Stimulated activated CD8-positive, alpha-beta memory T cell treated with anti-CD3 and anti-CD28 coated beads, Interleukin-12 subunit alpha, Interleukin-12 subunit beta, amount 100 ng/mL, for 24 hours (primary cell): ENCODE measurements around the gene SSUH2.
"Not testable (repeated sequence)": the region's sequence is repeated elsewhere in the genome, so short reads cannot be mapped to it uniquely, and the experiment has no call there.

Source experiments
- DNase-seq: peaks from one replicate; pipeline ENCODE4 v3.0.0-alpha.2; 2020; ENCODE audit errors: extremely low read depth

SSUH2 gene, protein sequence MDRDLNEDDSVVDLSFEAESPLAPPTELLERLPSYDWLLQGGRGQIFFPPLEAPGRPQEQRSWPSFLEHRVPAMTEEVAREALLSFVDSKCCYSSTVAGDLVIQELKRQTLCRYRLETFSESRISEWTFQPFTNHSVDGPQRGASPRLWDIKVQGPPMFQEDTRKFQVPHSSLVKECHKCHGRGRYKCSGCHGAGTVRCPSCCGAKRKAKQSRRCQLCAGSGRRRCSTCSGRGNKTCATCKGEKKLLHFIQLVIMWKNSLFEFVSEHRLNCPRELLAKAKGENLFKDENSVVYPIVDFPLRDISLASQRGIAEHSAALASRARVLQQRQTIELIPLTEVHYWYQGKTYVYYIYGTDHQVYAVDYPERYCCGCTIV

GRCh38 chr3:8644748-8645390 lies at the start of gene SSUH2:
Gene SSUH2 (minus strand): TSS chr3:8644798. CDS start chr3:8644758, 40 bp downstream.
- no peak for DNase-seq

DNA sequence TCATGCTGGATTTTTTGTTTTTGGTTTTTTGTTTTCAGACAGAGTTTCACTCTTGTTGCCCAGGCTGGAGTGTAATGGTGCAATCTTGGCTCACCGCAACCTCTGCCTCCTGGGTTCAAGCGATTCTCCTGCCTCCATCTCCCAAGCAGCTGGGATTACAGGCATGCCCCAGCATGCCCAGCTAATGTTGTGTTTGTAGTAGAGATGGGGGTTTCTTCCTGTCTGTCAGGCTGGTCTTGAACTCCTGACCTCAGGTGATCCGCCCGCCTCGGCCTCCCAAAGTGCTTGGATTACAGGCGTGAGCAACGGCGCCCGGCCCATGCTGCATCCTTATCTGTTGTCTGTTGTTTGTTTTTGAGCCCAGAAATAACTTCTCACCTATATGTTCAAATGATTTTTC lies 46.7 kb upstream of the SSUH2 start:
- not testable (repeated sequence) for DNase-seq

DNA sequence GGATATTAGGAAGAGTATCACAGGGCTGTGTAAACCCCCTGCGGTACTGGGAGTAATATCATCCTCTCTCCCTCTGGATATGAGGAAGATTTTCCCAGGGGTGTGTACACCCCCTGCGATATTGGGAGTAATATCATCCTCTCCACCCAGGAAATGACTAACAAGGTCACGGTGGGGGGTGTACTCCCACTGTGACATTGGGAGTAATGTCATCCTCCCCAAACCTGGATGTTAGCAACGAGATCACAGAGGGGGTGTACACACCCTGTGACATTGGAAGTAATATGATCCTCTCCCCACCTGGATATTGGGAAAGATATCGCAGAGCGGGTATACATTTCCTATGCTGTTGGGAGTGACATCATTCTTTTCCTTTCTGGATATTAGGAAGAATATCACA lies 40.4 kb upstream of the SSUH2 start:
- DNase-seq: not testable (repeated sequence)

- not testable (repeated sequence) for DNase-seq
Measured at GRCh38 chr3:8682850-8683574, 38.4 kb upstream of the SSUH2 start.

DNA sequence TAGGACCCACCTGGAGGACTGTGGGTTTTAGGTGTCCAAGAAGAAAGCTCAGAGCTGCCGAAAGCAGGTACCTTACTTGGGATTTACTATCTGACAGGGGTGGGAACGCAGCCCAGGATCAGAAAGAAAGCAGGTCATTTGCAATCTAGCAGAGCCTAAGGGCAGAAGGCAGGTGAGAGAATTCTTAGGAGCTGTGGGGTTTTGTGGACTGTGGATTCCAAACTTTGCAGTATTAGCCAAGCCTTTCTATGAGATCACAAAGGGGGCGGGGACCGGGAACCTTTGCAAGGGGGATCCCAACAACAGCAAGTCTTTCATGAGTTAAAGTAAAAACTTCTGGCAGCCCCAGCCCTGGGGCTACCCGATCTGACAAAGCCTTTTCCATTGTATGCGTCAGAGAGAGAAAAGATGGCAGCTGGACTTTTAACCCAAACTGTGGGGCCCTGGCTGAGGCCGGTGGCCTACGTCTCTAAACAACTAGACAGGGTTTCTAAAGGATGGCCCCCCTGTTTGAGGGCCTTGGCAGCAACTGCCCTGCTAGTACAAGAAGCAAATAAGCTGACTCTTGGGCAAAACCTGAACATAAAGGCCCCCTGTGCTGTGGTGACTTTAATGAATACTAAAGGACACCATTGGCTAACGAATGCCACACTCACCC lies 37.4 kb upstream of the SSUH2 start:
- not testable (repeated sequence) for DNase-seq

GRCh38 chr3:8681349-8681748 lies 36.8 kb upstream of the SSUH2 start:
- no peak for DNase-seq

DNA sequence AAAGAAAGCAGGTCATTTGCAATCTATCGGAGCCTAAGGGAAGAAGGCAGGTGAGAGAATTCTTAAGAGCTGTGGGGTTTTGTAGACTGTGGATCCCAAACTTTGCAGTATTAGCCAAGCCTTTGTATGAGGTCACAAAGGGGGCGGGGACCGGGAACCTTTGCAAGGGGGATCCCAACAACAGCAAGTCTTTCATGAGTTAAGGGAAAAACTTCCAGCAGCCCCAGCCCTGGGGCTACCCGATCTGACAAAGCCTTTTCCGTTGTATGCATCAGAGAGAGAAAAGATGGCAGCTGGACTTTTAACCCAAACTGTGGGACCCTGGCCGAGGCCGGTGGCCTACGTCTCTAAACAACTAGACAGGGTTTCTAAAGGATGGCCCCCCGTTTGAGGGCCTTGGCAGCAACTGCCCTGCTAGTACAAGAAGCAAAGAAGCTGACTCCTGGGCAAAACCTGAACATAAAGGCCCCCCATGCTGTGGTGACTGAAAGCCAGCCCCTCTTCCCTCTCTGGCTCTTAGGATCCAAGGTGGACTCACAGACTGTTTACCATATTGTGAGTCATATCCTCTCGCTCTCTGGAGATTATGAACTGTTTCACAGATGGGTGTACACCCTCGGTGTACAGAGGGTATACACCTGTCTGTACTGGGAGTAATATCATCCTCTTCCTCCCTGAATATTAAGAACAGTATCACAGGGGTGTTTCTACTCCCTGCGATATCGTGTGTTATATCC lies 35.4 kb upstream of the SSUH2 start:
- not testable (repeated sequence) for DNase-seq

DNA sequence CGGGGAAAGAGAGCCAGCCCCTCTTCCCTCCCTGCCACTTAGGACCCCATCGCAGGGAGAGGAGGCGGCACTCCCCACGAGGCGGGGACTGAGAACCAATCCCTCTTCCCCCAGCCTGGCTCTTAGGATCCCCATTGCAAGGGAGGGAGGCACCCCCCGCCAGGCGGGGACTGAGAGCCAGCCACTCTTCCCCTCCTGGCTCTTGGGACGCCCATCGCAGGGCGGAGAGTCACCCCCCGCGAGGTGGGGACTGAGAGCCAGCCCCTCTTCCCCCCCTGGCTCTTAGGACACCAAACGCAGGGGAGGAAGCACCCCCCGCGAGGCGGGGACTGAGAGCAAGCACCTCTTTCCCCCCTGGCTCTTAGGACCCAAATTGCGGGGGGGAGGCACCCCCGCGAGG lies 34.2 kb upstream of the SSUH2 start:
- no peak for DNase-seq

- not testable (repeated sequence) for DNase-seq
Measured at GRCh38 chr3:8677258-8677657, 32.7 kb upstream of the SSUH2 start.

DNA sequence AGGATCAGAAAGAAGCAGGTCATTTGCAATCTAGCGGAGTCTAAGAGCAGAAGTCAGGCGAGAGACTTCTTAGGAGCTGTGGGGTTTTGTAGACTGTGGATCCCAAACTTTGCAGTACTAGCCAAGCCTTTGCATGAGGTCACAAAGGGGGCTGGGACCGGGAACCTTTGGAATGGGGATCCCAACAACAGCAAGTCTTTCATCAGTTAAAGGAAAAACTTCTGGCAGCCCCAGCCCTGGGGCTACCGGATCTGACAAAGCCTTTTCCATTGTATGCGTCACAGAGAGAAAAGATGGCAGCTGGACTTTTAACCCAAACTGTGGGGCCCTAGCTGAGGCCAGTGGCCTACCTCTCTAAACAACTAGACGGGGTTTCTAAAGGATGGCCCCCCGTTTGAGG lies 31.0 kb upstream of the SSUH2 start:
- not testable (repeated sequence) for DNase-seq

GRCh38 chr3:8673083-8673737 lies 28.6 kb upstream of the SSUH2 start:
- no peak for DNase-seq

- DNase-seq: no peak
Measured at GRCh38 chr3:8669019-8669418, 24.4 kb upstream of the SSUH2 start.

GRCh38 chr3:8668216-8668615 lies 23.6 kb upstream of the SSUH2 start:
- DNase-seq: no peak

DNA sequence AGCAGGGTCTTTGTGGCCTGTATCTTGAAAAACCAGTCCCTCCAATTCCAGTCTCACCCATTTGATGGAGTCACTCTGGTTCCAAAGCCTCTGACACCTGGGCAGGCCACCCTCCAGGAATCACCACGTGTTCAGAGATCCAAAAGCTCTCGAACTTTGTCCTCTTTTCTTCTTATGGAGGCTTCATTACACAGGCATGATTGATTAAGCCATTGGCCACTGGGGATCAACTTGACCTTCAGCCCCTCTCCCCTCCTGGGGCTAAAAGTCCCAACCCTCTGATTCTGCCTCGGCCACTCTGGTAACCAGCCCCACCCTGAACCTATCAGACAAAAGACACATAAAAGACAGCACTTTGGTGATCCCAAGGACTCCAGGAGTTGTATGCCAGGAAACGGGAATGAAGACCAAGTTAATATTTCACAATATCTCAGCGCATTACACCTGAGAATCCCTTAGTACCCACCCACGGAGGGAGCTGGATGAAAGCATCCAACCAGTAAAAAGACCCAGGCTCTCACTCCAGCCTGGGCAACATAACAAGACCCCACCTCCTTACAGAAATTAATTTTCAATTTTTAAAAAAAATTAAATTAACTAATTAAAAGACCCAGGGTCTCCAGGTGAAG lies 23.0 kb upstream of the SSUH2 start:
- DNase-seq: no peak

DNA sequence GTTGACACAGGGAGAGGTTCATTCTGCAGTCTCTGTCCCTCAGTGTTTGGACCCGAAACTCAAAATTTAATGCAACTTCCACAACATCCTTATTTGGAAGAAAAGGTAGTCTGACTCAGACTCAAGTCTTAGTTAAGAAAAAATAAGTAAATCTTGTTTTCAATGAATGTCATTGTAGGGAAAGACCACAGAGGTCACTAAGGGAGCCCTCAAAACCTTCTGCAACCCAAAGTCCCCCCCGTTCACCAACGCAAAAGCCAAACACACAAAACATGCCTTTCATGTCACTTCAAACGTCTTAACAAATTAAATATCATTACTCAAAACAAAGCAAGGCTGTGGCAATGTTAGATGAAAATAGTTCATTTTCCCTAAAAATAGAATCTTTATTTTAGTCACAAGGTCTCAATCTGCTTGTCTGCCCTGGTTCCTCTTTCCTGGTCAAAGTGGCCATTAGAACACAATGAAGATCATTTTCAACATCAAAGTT lies 20.9 kb upstream of the SSUH2 start:
- no peak for DNase-seq

DNA sequence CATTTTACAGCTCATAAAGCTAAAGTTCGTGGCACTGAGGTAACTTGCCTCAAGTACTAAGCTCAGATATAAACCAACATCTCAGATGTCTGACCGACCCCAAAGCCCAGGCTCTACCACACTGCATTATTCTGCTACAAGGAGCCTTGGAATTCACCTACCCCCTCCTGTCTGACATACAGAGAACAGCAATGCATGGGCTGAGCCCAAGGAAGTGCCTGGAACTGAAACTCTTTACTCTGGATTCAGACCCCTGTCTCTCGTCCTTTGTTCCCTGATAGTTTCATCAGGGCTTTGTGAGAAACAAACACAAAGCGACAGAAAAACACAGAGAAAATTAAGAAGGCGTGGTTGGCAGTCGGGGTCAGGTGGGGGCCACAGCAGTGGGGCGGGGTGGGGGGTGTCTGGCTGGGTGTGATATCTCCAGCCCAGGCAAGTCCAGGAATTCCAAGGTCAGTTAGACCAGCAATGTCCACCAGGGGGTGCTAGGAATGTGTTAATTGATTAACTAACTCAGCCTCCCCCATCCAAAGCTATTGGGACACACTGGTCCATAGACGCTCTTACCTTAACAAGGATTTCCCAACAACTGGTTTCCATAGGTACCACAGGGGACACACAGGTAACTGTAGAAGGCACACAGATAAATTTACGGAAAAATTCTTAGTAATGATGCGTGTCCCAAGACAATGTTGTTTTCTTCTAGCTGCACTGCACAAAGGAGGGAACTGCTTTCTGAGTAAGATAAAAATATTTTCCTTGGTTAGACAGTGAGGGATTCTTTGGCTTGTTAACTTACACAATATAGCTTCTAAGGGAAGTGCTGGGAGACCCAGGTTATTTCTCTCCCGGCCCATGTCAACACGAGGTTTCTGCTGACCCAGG lies 18.8 kb upstream of the SSUH2 start:
- no peak for DNase-seq

DNA sequence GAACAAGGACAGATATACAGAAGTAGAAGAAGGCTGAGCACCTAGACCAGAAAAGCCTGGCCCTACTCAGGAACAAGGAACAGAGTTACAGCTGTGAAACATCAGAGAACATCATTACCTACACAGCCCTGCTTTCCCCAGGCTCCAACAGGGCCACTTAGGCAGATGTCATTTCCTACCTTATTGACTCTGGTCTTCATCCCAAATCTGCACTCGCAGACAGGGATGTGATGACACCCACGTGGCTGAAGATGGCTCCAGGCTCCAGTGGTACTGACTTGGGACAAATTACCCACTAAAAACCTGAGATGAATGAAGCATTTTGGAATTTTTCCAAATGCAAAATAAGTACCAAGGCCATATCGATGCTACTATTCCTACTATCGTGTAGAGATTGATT lies 18.0 kb upstream of the SSUH2 start:
- no peak for DNase-seq

GRCh38 chr3:8660175-8661118 lies 15.8 kb upstream of the SSUH2 start:
- DNase-seq: no peak
